Activated B cell treated with CpG ODN at 0.5 μM for 24 hours (primary cell): Measurements from ENCODE around the gene TM9SF3. TPM values are rescaled to one million over a fixed set of nuclear protein-coding genes. Genes with fewer than 3 reads are reported as not detected.

Source experiments
- ATAC-seq: fragments of 200-7000 bp; cut with Tn5 transposase; one replicate; pipeline ENCODE4 v1.10.0; 2021; ENCODE audit warnings: low read depth, mild to moderate bottlenecking, moderate library complexity
- CTCF ChIA-PET: fragments of 350-600 bp; sonication (Branson Sonifier 250); formaldehyde crosslinking; loops from one replicate; lab custom pipeline; 2021; ENCODE audit warnings: antibody characterized with exemption; lab: Charles Lee
- POLR2A ChIA-PET: fragments of 350-600 bp; sonication (Branson Sonifier 250); formaldehyde crosslinking; loops from one replicate; lab custom pipeline; 2021; ENCODE audit warnings: antibody characterized with exemption; lab: Charles Lee
- DNase-seq: peaks from one replicate; pipeline ENCODE4 v3.0.0; 2022
- H3K27ac Mint-ChIP-seq: one replicate; pipeline ENCODE4 v1.8.0; 2020; ENCODE audit warnings: mixed read lengths
- H3K27me3 Mint-ChIP-seq: one replicate; pipeline ENCODE4 v1.8.0; 2021; ENCODE audit warnings: mixed read lengths
- H3K36me3 Mint-ChIP-seq: one replicate; pipeline ENCODE4 v1.8.0; 2021; ENCODE audit warnings: low read depth, mixed read lengths
- H3K4me1 Mint-ChIP-seq: one replicate; pipeline ENCODE4 v1.8.0; 2021; ENCODE audit warnings: mixed read lengths
- H3K4me3 Mint-ChIP-seq: one replicate; pipeline ENCODE4 v1.8.0; 2020; ENCODE audit warnings: mild to moderate bottlenecking, mixed read lengths
- H3K9me3 Mint-ChIP-seq: one replicate; pipeline ENCODE4 v1.8.0; 2020; ENCODE audit warnings: mixed read lengths
- CTCF ChIP-seq: fragments of 200-600 bp; IDR thresholded peaks from one replicate; pipeline ENCODE4 v1.8.0; 2022; ENCODE audit warnings: antibody characterized with exemption, mild to moderate bottlenecking
- intact Hi-C: fragments of 100-400 bp; cut with micrococcal nuclease; formaldehyde crosslinking; loops from one replicate; pipeline ENCODE4 v1.15.1; 2024
- total RNA-seq: library from RNA; stranded (reverse); gene quantifications from 2 replicates; pipeline ENCODE4 v1.2.3, GENCODE V29; 2022

Gene TM9SF3
- total RNA-seq, 1 donor from 2014 or later, result 61.7 TPM

GRCh38 chr10:96482815-96483588, 103.8 kb downstream of the TM9SF3 start:
- no peaks in the 10 kb centered on the region for H3K36me3 Mint-ChIP-seq
- intact Hi-C loops, result no loop called here
- TF ChIP-seq CTCF, result no peak

GRCh38 chr10:96478355-96478754, 108.5 kb downstream of the TM9SF3 start:
- TF ChIP-seq CTCF, result no peak
- Mint-ChIP-seq H3K36me3 (no peaks in the 10 kb centered on the region), H3K4me1 (no peaks in the 10 kb centered on the region), H3K9me3 (no peaks in the 10 kb centered on the region), H3K4me3 (no peak overlapping the region), H3K27ac (no peak overlapping the region), H3K27me3 (peaks cover 15% of the 10 kb centered on the region)
- ChIA-PET CTCF (no interaction called here), POLR2A (no interaction called here)
- no peak for ATAC-seq
- intact Hi-C loops, result no loop called here
- no peak for DNase-seq

More at GRCh38 chr10:96482815-96483588, 103.8 kb downstream of the TM9SF3 start:
- Mint-ChIP-seq H3K27me3 (peaks cover 18% of the 10 kb centered on the region), H3K4me3 (no peak overlapping the region), H3K27ac (no peak overlapping the region), H3K4me1 (no peaks in the 10 kb centered on the region), H3K9me3 (no peaks in the 10 kb centered on the region)
- ChIA-PET POLR2A (no interaction called here), CTCF (no interaction called here)
- DNase-seq (no peak), ATAC-seq (no peak)

GRCh38 chr10:96473866-96474265, 112.9 kb downstream of the TM9SF3 start:
- peaks cover 15% of the 10 kb centered on the region for H3K27me3 Mint-ChIP-seq
- no peak for ATAC-seq
- no peaks in the 10 kb centered on the region for H3K9me3 Mint-ChIP-seq
- DNase-seq, result no peak
- no peaks in the 10 kb centered on the region for H3K4me1 Mint-ChIP-seq
- ChIA-PET POLR2A (no interaction called here), CTCF (no interaction called here)
- H3K27ac Mint-ChIP-seq, result no peak overlapping the region
- H3K36me3 Mint-ChIP-seq, result no peaks in the 10 kb centered on the region
- intact Hi-C loops, result no loop called here
- no peak for TF ChIP-seq CTCF
- H3K4me3 Mint-ChIP-seq, result no peak overlapping the region

- POLR2A ChIA-PET, result no interaction called here
- ATAC-seq, result peak; percentile 54
Observed at GRCh38 chr10:96470116-96470743, 116.6 kb downstream of the TM9SF3 start.

More at GRCh38 chr10:96470116-96470743, 116.6 kb downstream of the TM9SF3 start:
- Mint-ChIP-seq H3K4me1 (no peaks in the 10 kb centered on the region), H3K4me3 (no peak overlapping the region), H3K27me3 (peaks cover 18% of the 10 kb centered on the region), H3K36me3 (no peaks in the 10 kb centered on the region), H3K9me3 (no peaks in the 10 kb centered on the region), H3K27ac (no peak overlapping the region)
- no peak for TF ChIP-seq CTCF
- intact Hi-C loops, result no loop called here
- CTCF ChIA-PET, result no interaction called here
- DNase-seq, result no peak
